ENCODE measurements around the gene SYT11. TPM values are rescaled to one million over a fixed set of nuclear protein-coding genes. Genes with fewer than 3 reads are reported as not detected.

The SYT11 gene
- total and polyA plus RNA-seq, 10 donors = 1.1 to 22.1 (median 11.9) TPM

DNA sequence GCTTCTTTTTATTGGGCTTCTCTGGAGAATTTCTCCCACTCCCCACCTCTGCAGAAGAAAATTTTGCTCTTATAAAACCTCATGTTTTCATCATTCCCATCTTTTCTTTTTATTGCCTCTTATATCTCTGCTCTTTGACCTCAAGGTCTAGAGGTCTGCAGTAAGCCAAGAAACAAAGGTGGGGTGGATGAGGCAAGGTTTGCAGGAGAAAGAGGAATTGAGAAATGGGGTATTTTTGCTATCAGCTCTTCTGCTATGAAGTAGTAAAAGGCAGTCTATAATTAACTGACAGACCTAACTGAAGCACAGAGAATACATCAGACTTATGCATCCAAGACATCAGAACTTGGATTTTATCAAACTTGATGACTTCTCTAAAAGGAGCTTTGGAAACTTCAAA is 22.9 kb downstream of the SYT11 start:
- Histone ChIP-seq H3K4me1 (no peaks in the 10 kb centered on the region), H3K36me3 (peaks cover 0 to 29% (median 2%) of the 10 kb centered on the region in 6 donors), H3K27ac (no peak overlapping the region), H3K27me3 (replicated peaks in 1 of 7) (no peaks in the 10 kb centered on the region), H3K9me3 (no peaks in the 10 kb centered on the region), H3K4me3 (no peak overlapping the region)
- no peak for TF ChIP-seq POLR2AphosphoS5 (IDR thresholded peaks at IDR 0.05)
- no peak for TF ChIP-seq CTCF (IDR thresholded peaks at IDR 0.05 in 8 of 11, conservative IDR thresholded peaks at IDR 0.05 in 3 of 11)
- no peak for TF ChIP-seq POLR2A (IDR thresholded peaks at IDR 0.05)
- intact Hi-C loops (cut with DNase I; ENCODE audit: low total_unique reads) = no loop called here
- no peak for DNase-seq

- Histone ChIP-seq H3K9me3 (no peaks in the 10 kb centered on the region), H3K27ac (no peak overlapping the region), H3K4me1 (no peaks in the 10 kb centered on the region), H3K27me3 (replicated peaks in 1 of 7) (no peaks in the 10 kb centered on the region), H3K4me3 (no peak overlapping the region), H3K36me3 (peaks cover 0 to 29% (median 2%) of the 10 kb centered on the region in 6 donors)
- TF ChIP-seq POLR2A (IDR thresholded peaks at IDR 0.05) = no peak
- TF ChIP-seq CTCF (IDR thresholded peaks at IDR 0.05 in 8 of 11, conservative IDR thresholded peaks at IDR 0.05 in 3 of 11) = no peak
- TF ChIP-seq POLR2AphosphoS5 (IDR thresholded peaks at IDR 0.05) = no peak
- WGBS, 5 donors = 78 to 90% (median 85%) methylated on average over 2 of the region's 2 CpGs
- intact Hi-C loops (cut with DNase I; ENCODE audit: low total_unique reads) = no loop called here
- no peak for DNase-seq
Observed at GRCh38 chr1:155882766-155883165, 23.4 kb downstream of the SYT11 start.

DNA sequence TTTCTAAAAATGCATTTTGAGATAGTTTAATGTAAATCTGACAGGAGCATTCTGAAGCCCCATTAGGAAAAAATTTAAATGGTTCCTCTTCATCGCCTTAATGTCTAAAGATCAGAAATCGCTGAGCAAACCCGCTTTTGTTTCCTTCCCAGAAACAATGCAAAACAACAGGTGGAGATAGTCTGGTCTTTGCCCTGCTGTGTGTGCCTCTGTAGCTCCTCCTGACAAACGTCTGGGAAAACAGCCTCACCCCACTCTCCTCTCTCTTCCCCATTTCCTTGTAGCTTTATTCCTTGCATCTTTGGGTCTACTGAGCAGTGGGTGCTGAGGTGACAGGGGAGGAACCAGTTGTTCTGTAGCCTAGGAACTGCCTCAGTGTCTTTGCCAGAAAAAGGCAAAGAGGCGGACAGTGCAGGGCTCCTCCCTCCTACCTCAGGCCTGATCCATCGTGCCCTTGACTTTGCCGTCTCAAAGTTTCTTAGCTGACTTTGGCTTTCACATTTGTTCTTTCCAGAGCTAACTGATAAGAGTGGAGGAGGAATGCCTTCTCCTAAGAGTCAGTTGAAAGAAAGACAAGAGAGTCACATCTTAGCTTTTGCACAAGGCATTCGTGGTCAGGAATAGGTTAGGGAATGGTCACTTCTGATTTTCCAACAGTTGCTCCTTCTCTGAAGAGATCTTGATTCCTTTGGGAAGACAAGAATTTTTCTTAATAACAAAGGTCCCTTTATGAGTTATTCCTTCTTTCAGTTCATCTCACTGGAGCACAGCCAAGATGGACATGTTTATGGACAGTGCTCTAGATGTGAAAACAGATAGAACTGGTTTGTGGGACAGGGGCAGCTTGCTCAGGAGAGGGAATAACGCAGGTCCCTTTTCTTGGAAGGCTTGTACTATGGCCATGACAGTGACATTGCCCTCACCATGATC is 24.9 kb downstream of the SYT11 start:
- H3K27ac ChIP-seq = no peak overlapping the region
- peaks cover 0 to 29% (median 2%) of the 10 kb centered on the region in 6 donors for H3K36me3 ChIP-seq
- H3K4me3 ChIP-seq = no peak overlapping the region
- DNase-seq = no peak
- no peaks in the 10 kb centered on the region for H3K27me3 ChIP-seq (replicated peaks in 1 of 7)
- H3K4me1 ChIP-seq = no peaks in the 10 kb centered on the region
- H3K9me3 ChIP-seq = no peaks in the 10 kb centered on the region
- TF ChIP-seq POLR2A (IDR thresholded peaks at IDR 0.05) = no peak
- no peak for TF ChIP-seq POLR2AphosphoS5 (IDR thresholded peaks at IDR 0.05)
- no peak for TF ChIP-seq CTCF (IDR thresholded peaks at IDR 0.05 in 8 of 11, conservative IDR thresholded peaks at IDR 0.05 in 3 of 11)
- intact Hi-C loops (cut with DNase I; ENCODE audit: low total_unique reads) = no loop called here
- WGBS, 5 donors = 79 to 87% (median 83%) methylated on average over 9 of the region's 9 CpGs

- intact Hi-C loops (cut with DNase I; ENCODE audit: low total_unique reads) = no loop called here
- DNase-seq = no peak
- no peak overlapping the region for H3K27ac ChIP-seq
- TF ChIP-seq POLR2AphosphoS5 (IDR thresholded peaks at IDR 0.05) (no peak), CTCF (IDR thresholded peaks at IDR 0.05 in 8 of 11, conservative IDR thresholded peaks at IDR 0.05 in 3 of 11) (no peak), POLR2A (IDR thresholded peaks at IDR 0.05) (no peak)
- H3K36me3 ChIP-seq = peaks cover 0 to 29% (median 2%) of the 10 kb centered on the region in 6 donors
- H3K4me1 ChIP-seq = no peaks in the 10 kb centered on the region
- H3K4me3 ChIP-seq = no peak overlapping the region
- no peaks in the 10 kb centered on the region for H3K9me3 ChIP-seq
- no peaks in the 10 kb centered on the region for H3K27me3 ChIP-seq (replicated peaks in 1 of 7)
Observed at GRCh38 chr1:155884982-155885381, 25.6 kb downstream of the SYT11 start.

Measured in spleen (tissue), 11 donors.